Skin epidermis (tissue), 12 donors: ENCODE data around the gene PDP2.

Experiments
- H3K27ac ChIP-seq, 21 experiments: fragments of 200-600 bp; sonication (generic) in 11 of 21; one replicate each; pipeline ENCODE4 v1.5.0; 2020; ENCODE audit warnings: mild to moderate bottlenecking in 3 of 21, inconsistent platforms in 2 of 21, moderate library complexity in 2 of 21
- H3K4me3 ChIP-seq, 7 experiments: fragments of 200-600 bp; sonication (generic) in 2 of 7; one replicate each; pipeline ENCODE4 v1.5.0; 2020; ENCODE audit warnings: inconsistent platforms in 2 of 7, mild to moderate bottlenecking in 2 of 7, moderate library complexity in 1 of 7

The PDP2 gene

GRCh38 chr16:66928702-66929388 lies 48.5 kb downstream of the PDP2 start:
- Histone ChIP-seq H3K27ac (peak overlapping the region in 2 of 21 experiments; percentile 29 to 51), H3K4me3 (no peak overlapping the region)

GRCh38 chr16:66930189-66930588 lies 49.9 kb downstream of the PDP2 start:
- H3K27ac ChIP-seq, result no peak overlapping the region
- no peak overlapping the region for H3K4me3 ChIP-seq

- no peak overlapping the region for H3K4me3 ChIP-seq
Observed at GRCh38 chr16:66931665-66932064, 51.4 kb downstream of the PDP2 start.

DNA sequence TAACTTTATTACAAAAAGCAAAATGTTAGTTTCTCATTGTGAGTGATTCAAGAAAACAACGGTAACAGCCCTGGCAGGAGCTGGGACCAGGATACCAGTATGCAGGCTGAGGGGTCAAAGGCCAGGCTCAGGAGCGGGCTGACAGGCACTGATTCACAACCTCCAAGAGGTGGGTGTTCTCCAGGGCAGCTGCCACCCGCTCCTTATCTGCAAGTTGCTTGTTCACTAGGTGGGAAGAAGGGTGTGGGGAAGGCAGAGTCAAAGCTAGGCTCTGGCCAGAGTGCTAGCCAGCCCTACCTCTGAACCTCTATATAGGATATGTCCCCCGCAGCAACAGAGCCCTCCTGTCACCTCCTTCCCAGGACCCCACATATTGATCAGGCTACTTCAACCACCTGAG lies 51.8 kb downstream of the PDP2 start:
- H3K4me3 ChIP-seq, result no peak overlapping the region
- no peak overlapping the region for H3K27ac ChIP-seq

More at GRCh38 chr16:66931665-66932064, 51.4 kb downstream of the PDP2 start:
- no peak overlapping the region for H3K27ac ChIP-seq

DNA sequence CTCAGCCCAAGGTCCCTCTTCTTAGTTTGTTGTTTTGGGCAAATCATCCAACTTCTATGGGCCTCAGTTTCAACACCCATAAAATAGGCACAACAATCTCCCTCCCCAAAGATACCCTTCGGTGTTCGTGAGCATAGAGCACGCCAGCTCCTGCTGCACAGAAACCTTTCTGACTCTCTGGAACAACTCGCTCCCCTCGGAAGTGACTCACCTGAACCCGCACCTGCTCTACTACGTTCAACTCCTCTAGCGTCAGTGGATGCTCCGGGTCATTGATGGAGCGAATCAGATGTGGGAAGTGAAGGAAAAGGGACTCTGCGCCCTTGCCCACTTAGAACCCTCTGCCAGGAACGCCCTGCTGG lies 53.4 kb downstream of the PDP2 start:
- H3K27ac ChIP-seq, result peak overlapping the region; percentile 73 to 99 (median 96)
- H3K4me3 ChIP-seq, result peak overlapping the region; percentile 75 to 97 (median 92)

GRCh38 chr16:66934138-66934838 lies 54.0 kb downstream of the PDP2 start, which contains the start of gene CIAO2B:
CIAO2B (minus strand) TSS chr16:66934402; CDS start chr16:66934364, 38 bp downstream.
- Histone ChIP-seq H3K4me3 (peak within 1 kb of the TSS; percentile 75 to 97 (median 92)), H3K27ac (peak within 1 kb of the TSS; percentile 73 to 99 (median 96))

DNA sequence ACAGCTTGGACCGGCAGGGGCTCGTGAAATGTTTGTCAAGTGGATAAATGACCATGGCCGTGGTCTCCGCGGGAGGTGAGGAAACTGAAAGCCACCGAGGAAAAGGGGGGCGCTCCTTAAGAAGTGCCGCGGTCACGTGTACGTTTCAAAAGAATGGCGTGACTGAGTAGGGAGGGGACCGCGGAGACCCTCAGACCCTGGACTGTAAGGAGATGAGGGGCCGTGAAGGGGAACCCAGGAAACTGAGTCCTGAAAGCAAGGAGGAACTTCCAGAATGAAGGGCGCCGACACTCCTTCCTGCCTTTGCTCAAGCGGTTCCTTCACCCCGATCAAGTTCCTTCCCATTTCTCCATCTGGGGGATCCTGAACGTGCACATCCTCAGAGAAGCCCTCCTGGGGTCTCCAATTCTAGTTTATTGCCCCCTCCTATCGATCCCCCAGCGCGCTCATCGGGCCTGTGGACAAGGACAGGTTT lies 54.6 kb downstream of the PDP2 start:
- peak overlapping the region; percentile 75 to 97 (median 92) for H3K4me3 ChIP-seq
- peak overlapping the region; percentile 73 to 99 (median 96) for H3K27ac ChIP-seq

GRCh38 chr16:66935314-66936011 lies 55.1 kb downstream of the PDP2 start, which contains the start of gene CES2:
CES2 (plus strand) TSS chr16:66935516; CDS start chr16:66935636, 120 bp downstream.
- Histone ChIP-seq H3K4me3 (peak within 1 kb of the TSS; percentile 75 to 97 (median 92)), H3K27ac (peak within 1 kb of the TSS; percentile 73 to 99 (median 96))

DNA sequence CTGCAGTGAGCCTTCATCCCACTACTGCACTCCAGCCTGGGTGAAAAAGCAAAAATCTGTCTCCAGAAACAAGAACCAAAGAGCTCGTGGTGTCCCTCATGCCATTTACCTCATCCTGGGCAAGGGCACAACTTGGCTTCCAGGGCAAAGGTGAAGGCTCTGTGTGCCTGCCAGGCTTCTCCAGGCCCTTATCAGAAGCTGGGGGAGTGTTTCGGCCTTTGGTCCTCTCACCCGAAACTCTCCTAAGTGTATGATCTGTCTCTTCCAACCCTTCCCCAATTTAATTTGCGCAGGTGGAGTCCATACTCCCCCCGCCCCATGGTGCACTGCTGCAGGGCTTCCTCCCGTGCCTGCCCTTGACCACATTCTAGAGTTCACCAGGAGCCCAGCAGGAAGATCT lies 56.1 kb downstream of the PDP2 start:
- H3K27ac ChIP-seq, result peak overlapping the region in 10 of 21 experiments; percentile 86 to 98 (median 96)
- H3K4me3 ChIP-seq, result peak overlapping the region in 3 of 7 experiments; percentile 79 to 92 (median 87)

GRCh38 chr16:66936889-66937554 lies 56.7 kb downstream of the PDP2 start:
- peak overlapping the region in 1 of 21 experiments; percentile 98 for H3K27ac ChIP-seq

GRCh38 chr16:66937725-66938337 lies 57.5 kb downstream of the PDP2 start:
- no peak overlapping the region for H3K27ac ChIP-seq
- no peak overlapping the region for H3K4me3 ChIP-seq

More at GRCh38 chr16:66936889-66937554, 56.7 kb downstream of the PDP2 start:
- H3K4me3 ChIP-seq, result no peak overlapping the region

- no peak overlapping the region for H3K27ac ChIP-seq
- no peak overlapping the region for H3K4me3 ChIP-seq
Observed at GRCh38 chr16:66939366-66939765, 59.1 kb downstream of the PDP2 start.

- Histone ChIP-seq H3K4me3 (no peak overlapping the region), H3K27ac (no peak overlapping the region)
Observed at GRCh38 chr16:66940236-66940635, 59.9 kb downstream of the PDP2 start.
